Fibroblast of lung (primary cell): Measurements from ENCODE around the gene CCDC142. TPM values are rescaled to one million over a fixed set of nuclear protein-coding genes. Genes with fewer than 3 reads are reported as not detected.
A peak's percentile ranks its signal among the peaks of the same experiment; 100 is the strongest.
"Not testable (repeated sequence)": the region's sequence is repeated elsewhere in the genome, so short reads cannot be mapped to it uniquely, and the experiment has no call there.

ENCODE experiments used
- DNase-seq, 2 donors: peaks; one replicate each; pipeline versions ENCODE4 v3.0.0 to v3.0.0-alpha.2; 2010; ENCODE audit warnings: low read depth in 2 of 2
- H2AFZ ChIP-seq: 2 replicates; pipeline ENCODE4 v1.5.1; 2012; ENCODE audit warnings: low read length, control low read depth, inconsistent platforms
- H3K27ac ChIP-seq: 2 replicates; pipeline ENCODE4 v1.5.1; 2011; ENCODE audit warnings: low read length, control low read depth; ENCODE audit not compliant: insufficient read depth
- H3K27me3 ChIP-seq: 2 replicates; pipeline ENCODE4 v1.5.1; 2011; ENCODE audit warnings: mild to moderate bottlenecking, low read length; ENCODE audit not compliant: control insufficient read depth, insufficient read depth
- H3K36me3 ChIP-seq: 2 replicates; pipeline ENCODE4 v1.5.1; 2011; ENCODE audit warnings: low read length; ENCODE audit not compliant: control insufficient read depth, insufficient read depth
- H3K4me1 ChIP-seq: 2 replicates; pipeline ENCODE4 v1.5.1; 2011; ENCODE audit warnings: low read length; ENCODE audit not compliant: control insufficient read depth, insufficient read depth; ENCODE audit errors: extremely low read depth
- H3K4me2 ChIP-seq: 2 replicates; pipeline ENCODE4 v1.5.1; 2011; ENCODE audit warnings: low read length, control low read depth; ENCODE audit not compliant: insufficient read depth; ENCODE audit errors: extremely low read depth
- H3K4me3 ChIP-seq, 4 experiments: fragments of 200-600 bp in 1 of 4; sonication (generic) in 1 of 4; replicated peaks in 1 of 4; 2 replicates each; pipeline ENCODE4 v1.5.1; 2011 to 2016; ENCODE audit warnings: low read length in 4 of 4, low read depth in 3 of 4, mild to moderate bottlenecking in 3 of 4, control low read depth in 2 of 4, inconsistent platforms in 1 of 4, mixed read lengths in 1 of 4; ENCODE audit not compliant: insufficient read depth in 1 of 4; ENCODE audit errors: control extremely low read depth in 1 of 4
- H3K79me2 ChIP-seq: 2 replicates; pipeline ENCODE4 v1.5.1; 2012; ENCODE audit warnings: mild to moderate bottlenecking, low read length, inconsistent platforms; ENCODE audit not compliant: control insufficient read depth, insufficient read depth
- H3K9ac ChIP-seq: 2 replicates; pipeline ENCODE4 v1.5.1; 2011; ENCODE audit warnings: mild to moderate bottlenecking, low read length, control low read depth; ENCODE audit not compliant: insufficient read depth
- H3K9me3 ChIP-seq: 2 replicates; pipeline ENCODE4 v1.5.1; 2012; ENCODE audit warnings: low read depth, low read length; ENCODE audit not compliant: control insufficient read depth, insufficient read depth
- H4K20me1 ChIP-seq: 2 replicates; pipeline ENCODE4 v1.5.1; 2011; ENCODE audit warnings: low read length; ENCODE audit not compliant: control insufficient read depth, insufficient read depth; ENCODE audit errors: extremely low read depth
- EZH2 ChIP-seq: IDR thresholded peaks from 2 replicates; pipeline ENCODE4 v1.5.1; 2012; ENCODE audit warnings: low read length, control low read depth, mild to moderate bottlenecking; ENCODE audit errors: missing control alignments
- polyA plus RNA-seq, 2 donors: library from polyadenylated mRNA; depleted of rRNA in 1 of 2; stranded (reverse) in 1 of 2; unstranded in 1 of 2; fragments of >200 nt; gene quantifications; 2 replicates each; pipeline ENCODE4 v1.2.1, GENCODE V29; 2011 to 2012; ENCODE audit warnings: missing spikeins in 1 of 2
- total RNA-seq: library from RNA; depleted of rRNA; stranded (reverse); fragments of >200 nt; gene quantifications from 2 replicates; pipeline ENCODE4 v1.2.1, GENCODE V29; 2014
- TF ChIP-seq, protein P1 (sequence below), 2 donors: IDR thresholded peaks in 1 of 2; conservative IDR thresholded peaks in 1 of 2; 1 replicate in 1 of 2; 2 replicates in 1 of 2; pipeline ENCODE4 v1.5.1; 2011 to 2012; ENCODE audit warnings: low read length in 2 of 2, control low read depth in 1 of 2, inconsistent platforms in 1 of 2, low read depth in 1 of 2, mild to moderate bottlenecking in 1 of 2

Gene CCDC142
- total and polyA plus RNA-seq, 2 donors (not counting 1 experiment from before 2014, with no cell fraction given), result 3.8 to 21.3 TPM

DNA sequence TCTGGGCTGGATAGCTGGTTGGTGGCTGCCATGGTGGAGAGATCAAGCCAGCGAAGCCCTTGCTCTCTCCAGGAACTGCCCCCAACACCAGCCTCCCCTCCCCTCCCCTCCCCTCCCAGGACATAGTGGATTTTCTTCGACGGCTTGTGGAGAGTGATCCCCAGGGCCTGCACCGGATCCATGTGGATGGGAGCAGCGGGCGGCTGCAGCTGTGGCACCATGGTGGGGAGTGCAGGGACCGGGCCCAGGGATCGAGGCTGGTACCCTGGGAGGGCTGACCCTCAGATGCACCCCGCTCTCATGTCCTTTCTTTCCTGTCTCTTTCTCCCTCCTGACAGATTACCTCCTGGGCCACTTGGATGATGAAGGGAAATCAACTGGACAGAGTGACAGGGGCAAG, 7.1 kb upstream of the CCDC142 start:
- H3K4me2 ChIP-seq, result no peak overlapping the region
- H3K36me3 ChIP-seq, result peaks cover 20% of the 10 kb centered on the region

DNA sequence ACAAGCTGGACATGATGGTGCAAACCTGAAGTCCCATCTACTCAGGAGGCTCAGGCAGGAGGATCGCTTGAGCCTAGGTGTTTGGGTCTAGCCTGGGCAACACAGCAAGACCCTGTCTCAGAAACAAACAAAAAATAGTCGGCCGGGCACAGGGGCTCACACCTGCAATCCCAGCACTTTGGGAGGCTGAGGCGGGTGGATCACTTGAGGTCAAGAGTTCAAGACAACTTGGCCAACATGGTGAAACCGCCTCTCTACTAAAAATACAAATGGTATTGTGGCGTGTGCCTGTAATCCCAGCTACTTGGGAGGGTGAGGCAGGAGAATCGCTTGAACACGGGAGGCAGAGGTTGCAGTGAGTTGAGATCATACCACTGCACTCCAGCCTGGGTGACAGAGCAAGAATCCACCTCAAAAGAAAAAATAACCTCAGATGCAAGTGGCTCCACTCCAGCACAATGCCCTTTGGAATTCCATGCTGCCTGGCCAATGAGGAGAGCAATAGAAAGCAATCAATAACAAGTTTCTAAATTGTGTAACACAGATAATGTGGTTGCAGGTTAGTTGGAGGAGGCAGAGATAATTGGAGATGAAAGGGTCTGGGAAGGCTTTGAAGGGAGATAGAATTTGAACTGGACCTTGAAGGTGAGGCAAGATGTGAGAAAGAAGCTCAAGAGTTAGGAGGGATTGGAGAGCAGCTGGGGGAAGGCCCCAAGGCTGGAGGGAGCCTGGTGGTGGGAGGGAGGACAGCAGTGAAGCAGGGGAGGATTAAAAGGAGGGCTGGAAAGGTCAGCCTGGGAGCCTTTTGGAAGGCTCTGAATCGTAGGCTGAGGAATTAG, 6.1 kb upstream of the CCDC142 start:
- Histone ChIP-seq H3K27me3 (no peaks in the 10 kb centered on the region), H4K20me1 (no peaks in the 10 kb centered on the region), H3K27ac (no peak overlapping the region), H3K79me2 (no peaks in the 10 kb centered on the region), H3K4me1 (peaks cover 3% of the 10 kb centered on the region), H3K36me3 (peaks cover 20% of the 10 kb centered on the region), H3K4me3 (no peak overlapping the region), H2AFZ (no peak overlapping the region), H3K4me2 (no peak overlapping the region), H3K9ac (no peak overlapping the region), H3K9me3 (no peaks in the 10 kb centered on the region)
- no peak for DNase-seq
- TF ChIP-seq EZH2, result no peak
- TF ChIP-seq, protein P1, sequence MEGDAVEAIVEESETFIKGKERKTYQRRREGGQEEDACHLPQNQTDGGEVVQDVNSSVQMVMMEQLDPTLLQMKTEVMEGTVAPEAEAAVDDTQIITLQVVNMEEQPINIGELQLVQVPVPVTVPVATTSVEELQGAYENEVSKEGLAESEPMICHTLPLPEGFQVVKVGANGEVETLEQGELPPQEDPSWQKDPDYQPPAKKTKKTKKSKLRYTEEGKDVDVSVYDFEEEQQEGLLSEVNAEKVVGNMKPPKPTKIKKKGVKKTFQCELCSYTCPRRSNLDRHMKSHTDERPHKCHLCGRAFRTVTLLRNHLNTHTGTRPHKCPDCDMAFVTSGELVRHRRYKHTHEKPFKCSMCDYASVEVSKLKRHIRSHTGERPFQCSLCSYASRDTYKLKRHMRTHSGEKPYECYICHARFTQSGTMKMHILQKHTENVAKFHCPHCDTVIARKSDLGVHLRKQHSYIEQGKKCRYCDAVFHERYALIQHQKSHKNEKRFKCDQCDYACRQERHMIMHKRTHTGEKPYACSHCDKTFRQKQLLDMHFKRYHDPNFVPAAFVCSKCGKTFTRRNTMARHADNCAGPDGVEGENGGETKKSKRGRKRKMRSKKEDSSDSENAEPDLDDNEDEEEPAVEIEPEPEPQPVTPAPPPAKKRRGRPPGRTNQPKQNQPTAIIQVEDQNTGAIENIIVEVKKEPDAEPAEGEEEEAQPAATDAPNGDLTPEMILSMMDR (conservative IDR thresholded peaks at IDR 0.05 in 1 of 2, IDR thresholded peaks at IDR 0.05 in 1 of 2; ENCODE audit: low read depth in 1 of 2, low read length in 2 of 2), result no peak

More for the DNA sequence above, 7.1 kb upstream of the CCDC142 start:
- Histone ChIP-seq H3K4me1 (peaks cover 3% of the 10 kb centered on the region), H3K27me3 (no peaks in the 10 kb centered on the region), H3K79me2 (no peaks in the 10 kb centered on the region), H3K27ac (no peak overlapping the region), H3K4me3 (no peak overlapping the region), H3K9me3 (no peaks in the 10 kb centered on the region), H2AFZ (no peak overlapping the region), H3K9ac (no peak overlapping the region), H4K20me1 (no peaks in the 10 kb centered on the region)
- TF ChIP-seq, protein P1 (conservative IDR thresholded peaks at IDR 0.05 in 1 of 2, IDR thresholded peaks at IDR 0.05 in 1 of 2; ENCODE audit: low read depth in 1 of 2, low read length in 2 of 2), result no peak
- TF ChIP-seq EZH2, result no peak
- DNase-seq, result no peak

DNA sequence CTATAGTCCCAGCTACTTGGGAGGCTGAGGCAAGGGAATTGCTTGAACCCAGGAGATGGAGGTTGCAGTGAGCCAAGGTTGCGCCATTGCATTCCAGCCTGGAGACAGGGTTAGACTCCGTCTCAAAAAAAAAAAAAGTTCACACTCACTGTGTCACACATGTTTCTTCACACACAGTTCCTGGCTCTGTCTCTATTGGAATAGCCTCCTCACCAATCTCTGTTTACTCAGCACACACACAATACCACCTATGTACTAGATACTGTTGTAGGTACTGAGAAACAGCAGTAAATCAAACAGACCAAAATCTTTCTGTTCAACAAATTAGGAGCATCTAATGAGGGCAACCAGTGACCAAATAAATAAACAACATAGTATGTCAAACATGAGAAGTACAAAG, 3.3 kb upstream of the CCDC142 start:
- TF ChIP-seq, protein P1 (conservative IDR thresholded peaks at IDR 0.05 in 1 of 2, IDR thresholded peaks at IDR 0.05 in 1 of 2; ENCODE audit: low read depth in 1 of 2, low read length in 2 of 2), result no peak
- no peak for TF ChIP-seq EZH2
- no peaks in the 10 kb centered on the region for H3K9me3 ChIP-seq
- peaks cover 6% of the 10 kb centered on the region for H3K4me1 ChIP-seq
- no peak overlapping the region for H3K27ac ChIP-seq
- no peak overlapping the region for H2AFZ ChIP-seq
- peaks cover 8% of the 10 kb centered on the region for H3K36me3 ChIP-seq
- no peaks in the 10 kb centered on the region for H3K27me3 ChIP-seq
- H3K9ac ChIP-seq, result no peak overlapping the region
- no peak overlapping the region for H3K4me3 ChIP-seq
- H4K20me1 ChIP-seq, result no peaks in the 10 kb centered on the region
- DNase-seq, result no peak
- no peak overlapping the region for H3K4me2 ChIP-seq
- H3K79me2 ChIP-seq, result peaks cover 16% of the 10 kb centered on the region

DNA sequence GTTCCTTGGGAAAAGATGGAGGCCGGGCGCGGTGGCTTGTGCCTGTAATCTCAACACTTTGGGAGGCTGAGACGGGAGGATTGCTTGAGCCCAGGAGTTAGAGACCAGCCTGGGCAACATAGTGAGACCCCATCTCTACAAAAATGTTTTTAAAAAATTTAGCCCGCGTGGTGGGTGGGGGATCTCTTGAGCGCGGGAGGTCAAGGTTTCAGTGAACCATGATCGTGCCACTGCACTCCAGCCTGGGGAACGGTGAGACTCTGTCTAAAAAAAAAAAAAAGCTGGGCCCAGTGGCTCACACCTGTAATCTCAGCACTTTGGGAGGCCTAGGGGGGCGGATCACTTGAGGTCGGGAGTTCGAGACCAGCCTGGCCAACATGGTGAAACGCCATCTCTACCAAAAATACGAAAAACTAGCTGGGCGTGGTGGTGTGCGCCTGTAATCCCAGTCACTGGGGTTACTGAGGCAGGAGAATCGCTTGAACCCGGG, 922 bp upstream of the CCDC142 start:
- peak overlapping the region; percentile 98 for H3K4me2 ChIP-seq
- DNase-seq, result not testable (repeated sequence)

More for the DNA sequence above, 922 bp upstream of the CCDC142 start:
- Histone ChIP-seq H3K79me2 (peaks cover 24% of the 10 kb centered on the region), H3K9ac (peak overlapping the region; percentile 45), H3K4me1 (peaks cover 11% of the 10 kb centered on the region), H2AFZ (peak overlapping the region; percentile 79), H3K4me3 (peak overlapping the region; percentile 74 to 99 (median 86))
- H4K20me1 ChIP-seq, H3K36me3 ChIP-seq, H3K9me3 ChIP-seq, H3K27me3 ChIP-seq, H3K27ac ChIP-seq: not testable (repeated sequence)
